ENCODE data around the gene GSG1L. TPM values are rescaled to one million over a fixed set of nuclear protein-coding genes. Genes with fewer than 3 reads are reported as not detected.

GSG1L gene
- polyA plus RNA-seq, 3 donors: not detected

GRCh38 chr16:27791404-27791719, 272.2 kb downstream of the GSG1L start:
- TF ChIP-seq, protein P1, sequence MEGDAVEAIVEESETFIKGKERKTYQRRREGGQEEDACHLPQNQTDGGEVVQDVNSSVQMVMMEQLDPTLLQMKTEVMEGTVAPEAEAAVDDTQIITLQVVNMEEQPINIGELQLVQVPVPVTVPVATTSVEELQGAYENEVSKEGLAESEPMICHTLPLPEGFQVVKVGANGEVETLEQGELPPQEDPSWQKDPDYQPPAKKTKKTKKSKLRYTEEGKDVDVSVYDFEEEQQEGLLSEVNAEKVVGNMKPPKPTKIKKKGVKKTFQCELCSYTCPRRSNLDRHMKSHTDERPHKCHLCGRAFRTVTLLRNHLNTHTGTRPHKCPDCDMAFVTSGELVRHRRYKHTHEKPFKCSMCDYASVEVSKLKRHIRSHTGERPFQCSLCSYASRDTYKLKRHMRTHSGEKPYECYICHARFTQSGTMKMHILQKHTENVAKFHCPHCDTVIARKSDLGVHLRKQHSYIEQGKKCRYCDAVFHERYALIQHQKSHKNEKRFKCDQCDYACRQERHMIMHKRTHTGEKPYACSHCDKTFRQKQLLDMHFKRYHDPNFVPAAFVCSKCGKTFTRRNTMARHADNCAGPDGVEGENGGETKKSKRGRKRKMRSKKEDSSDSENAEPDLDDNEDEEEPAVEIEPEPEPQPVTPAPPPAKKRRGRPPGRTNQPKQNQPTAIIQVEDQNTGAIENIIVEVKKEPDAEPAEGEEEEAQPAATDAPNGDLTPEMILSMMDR (IDR thresholded peaks at IDR 0.05): no peak
- no peak for DNase-seq
- Histone ChIP-seq H3K36me3 (replicated peaks in 1 of 2; ENCODE audit: control insufficient read depth in 1 of 2, insufficient read depth in 2 of 2, low read length in 2 of 2) (no peaks in the 10 kb centered on the region), H3K4me2 (replicated peaks; ENCODE audit: extremely low read depth, low read length, poor library complexity, severe bottlenecking) (no peak overlapping the region), H3K79me2 (ENCODE audit: insufficient read depth, low read length) (no peaks in the 10 kb centered on the region), H3K9me3 (replicated peaks in 1 of 2; ENCODE audit: control insufficient read depth in 1 of 2, insufficient read depth in 1 of 2, low read length in 2 of 2) (no peaks in the 10 kb centered on the region), H3K27me3 (ENCODE audit: control insufficient read depth in 2 of 2, insufficient read depth in 2 of 2, low read length in 2 of 2) (no peaks in the 10 kb centered on the region), H3K4me3 (replicated peaks in 1 of 3; ENCODE audit: low read depth in 2 of 3, low read length in 3 of 3) (no peak overlapping the region), H3K27ac (ENCODE audit: low read depth in 1 of 2, low read length in 2 of 2) (no peak overlapping the region), H3K4me1 (ENCODE audit: control insufficient read depth in 1 of 2, insufficient read depth in 2 of 2, low read length in 2 of 2) (no peaks in the 10 kb centered on the region), H2AFZ (ENCODE audit: insufficient read depth, low read depth, low read length, poor library complexity, severe bottlenecking) (no peak overlapping the region), H3K9ac (ENCODE audit: insufficient read depth, low read length, poor library complexity, severe bottlenecking) (no peak overlapping the region), H4K20me1 (ENCODE audit: insufficient read depth, low read length) (no peaks in the 10 kb centered on the region)
- intact Hi-C loops (cut with micrococcal nuclease): no loop called here
- 71% methylated on average over 4 of the region's 6 CpGs for WGBS (ENCODE audit: insufficient coverage)
- no peaks in the 10 kb centered on the region for H3K36me3 Mint-ChIP-seq
- peaks cover 0 to 4% (median 4%) of the 10 kb centered on the region in 3 donors for H3K27me3 Mint-ChIP-seq (ENCODE audit: low read depth in 3 of 3)
- no peaks in the 10 kb centered on the region for H3K9me3 Mint-ChIP-seq
- H3K4me3 Mint-ChIP-seq: no peak overlapping the region
- H3K4me1 Mint-ChIP-seq: no peaks in the 10 kb centered on the region
- H3K27ac Mint-ChIP-seq: no peak overlapping the region

DNA sequence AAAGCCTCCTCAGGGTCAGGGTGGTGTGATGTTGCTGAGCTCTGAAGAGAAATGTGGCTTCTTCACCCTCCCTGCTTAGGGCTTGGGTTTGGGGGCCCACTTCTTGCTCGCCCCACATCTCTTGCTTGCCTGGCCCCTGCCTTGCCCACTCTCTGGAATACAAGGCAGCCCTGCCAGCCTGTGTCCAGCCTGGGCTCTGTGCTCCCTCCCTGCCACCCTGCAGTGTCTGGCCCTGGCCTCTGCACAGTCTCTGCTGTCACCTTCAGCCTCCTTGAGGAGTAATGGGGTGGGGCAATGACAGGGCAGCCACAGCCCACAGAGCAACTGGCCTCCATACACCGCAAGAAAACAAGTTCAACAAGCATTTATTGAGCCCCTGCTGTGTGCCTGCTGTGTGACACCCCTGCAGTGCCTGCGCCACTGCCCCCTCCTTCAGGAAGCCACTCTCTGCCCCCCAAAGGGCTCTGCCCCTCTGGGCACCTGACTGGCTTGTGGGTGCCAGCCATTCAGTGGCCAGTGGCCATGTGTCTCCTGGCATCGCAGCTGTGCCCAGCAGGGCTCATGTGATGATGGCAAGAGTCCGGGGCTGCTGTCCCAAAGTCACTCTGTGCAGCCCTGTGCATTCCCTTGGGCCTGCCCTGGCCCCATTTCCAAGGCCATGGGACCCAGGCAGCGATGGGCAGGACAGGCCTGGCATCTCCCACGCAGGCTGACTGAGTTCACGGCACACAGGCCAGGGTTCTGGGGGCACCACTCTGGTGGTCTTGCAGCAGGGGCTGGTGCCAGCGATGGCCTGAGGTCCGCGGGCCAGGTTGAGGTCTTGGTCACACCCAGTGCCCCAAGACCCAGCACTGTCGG, 272.7 kb downstream of the GSG1L start:
- Histone ChIP-seq H3K4me3 (replicated peaks in 1 of 3; ENCODE audit: low read depth in 2 of 3, low read length in 3 of 3) (no peak overlapping the region), H3K9ac (ENCODE audit: insufficient read depth, low read length, poor library complexity, severe bottlenecking) (no peak overlapping the region), H3K27me3 (ENCODE audit: control insufficient read depth in 2 of 2, insufficient read depth in 2 of 2, low read length in 2 of 2) (no peaks in the 10 kb centered on the region), H4K20me1 (ENCODE audit: insufficient read depth, low read length) (no peaks in the 10 kb centered on the region), H3K9me3 (replicated peaks in 1 of 2; ENCODE audit: control insufficient read depth in 1 of 2, insufficient read depth in 1 of 2, low read length in 2 of 2) (no peaks in the 10 kb centered on the region), H3K4me1 (ENCODE audit: control insufficient read depth in 1 of 2, insufficient read depth in 2 of 2, low read length in 2 of 2) (no peaks in the 10 kb centered on the region), H3K36me3 (replicated peaks in 1 of 2; ENCODE audit: control insufficient read depth in 1 of 2, insufficient read depth in 2 of 2, low read length in 2 of 2) (no peaks in the 10 kb centered on the region), H3K27ac (ENCODE audit: low read depth in 1 of 2, low read length in 2 of 2) (no peak overlapping the region), H3K4me2 (replicated peaks; ENCODE audit: extremely low read depth, low read length, poor library complexity, severe bottlenecking) (no peak overlapping the region), H3K79me2 (ENCODE audit: insufficient read depth, low read length) (no peaks in the 10 kb centered on the region), H2AFZ (ENCODE audit: insufficient read depth, low read depth, low read length, poor library complexity, severe bottlenecking) (no peak overlapping the region)
- TF ChIP-seq, protein P1 (IDR thresholded peaks at IDR 0.05): no peak
- Mint-ChIP-seq H3K4me3 (no peak overlapping the region), H3K36me3 (no peaks in the 10 kb centered on the region), H3K27ac (no peak overlapping the region), H3K27me3 (ENCODE audit: low read depth in 3 of 3) (peaks cover 0 to 4% (median 3%) of the 10 kb centered on the region in 3 donors), H3K9me3 (no peaks in the 10 kb centered on the region), H3K4me1 (no peaks in the 10 kb centered on the region)
- 91% methylated on average over 11 of the region's 12 CpGs for WGBS (ENCODE audit: insufficient coverage)
- intact Hi-C loops (cut with micrococcal nuclease): no loop called here
- DNase-seq: no peak

Data from CD14-positive monocyte (primary cell).